NCI-H2029 (cell line): ENCODE data around the gene C1orf50.
A peak's percentile ranks its signal among the peaks of the same experiment; 100 is the strongest.
"Not testable (repeated sequence)": the region's sequence is repeated elsewhere in the genome, so short reads cannot be mapped to it uniquely, and the experiment has no call there.

Experiments
- DNase-seq: peaks from one replicate; lab custom pipeline; 2025; lab: John Stamatoyannopoulos, UW

C1orf50 gene

GRCh38 chr1:42766741-42767509 is at the start of gene C1orf50, which contains the start of gene P3H1:
TSS of gene C1orf50 (plus strand) at chr1:42767249. CDS start at chr1:42767312, 63 bp downstream.
TSS of gene P3H1 (minus strand) at chr1:42767028. CDS start at chr1:42766971, 57 bp downstream.
- peak; percentile 100 for DNase-seq

- no peak for DNase-seq
These were observed 46.2 kb upstream of the C1orf50 start for GRCh38 chr1:42720868-42721267.

- DNase-seq: no peak
These were observed 45.1 kb upstream of the C1orf50 start for GRCh38 chr1:42721926-42722325.

GRCh38 chr1:42722403-42722802 is 44.6 kb upstream of the C1orf50 start:
- DNase-seq: not testable (repeated sequence)

- DNase-seq: no peak
These were observed 43.5 kb upstream of the C1orf50 start for GRCh38 chr1:42723511-42723910.

GRCh38 chr1:42725820-42726219 is 41.2 kb upstream of the C1orf50 start:
- DNase-seq: not testable (repeated sequence)

- no peak for DNase-seq
These were observed 37.0 kb upstream of the C1orf50 start for GRCh38 chr1:42730002-42730401.

- peak; percentile 7 for DNase-seq
These were observed 36.1 kb upstream of the C1orf50 start for GRCh38 chr1:42730988-42731387.

- DNase-seq: no peak
These were observed 35.5 kb upstream of the C1orf50 start for GRCh38 chr1:42731585-42731984.

- no peak for DNase-seq
These were observed 34.8 kb upstream of the C1orf50 start for GRCh38 chr1:42732126-42732680.

GRCh38 chr1:42733415-42734200 is 33.4 kb upstream of the C1orf50 start:
- DNase-seq: no peak

GRCh38 chr1:42734201-42735035 is 32.6 kb upstream of the C1orf50 start:
- no peak for DNase-seq

GRCh38 chr1:42735056-42735455 is 32.0 kb upstream of the C1orf50 start:
- no peak for DNase-seq

GRCh38 chr1:42735477-42736105 is 31.5 kb upstream of the C1orf50 start:
- DNase-seq: no peak

- DNase-seq: no peak
These were observed 30.9 kb upstream of the C1orf50 start for GRCh38 chr1:42736152-42736551.

- DNase-seq: no peak
These were observed 30.4 kb upstream of the C1orf50 start for GRCh38 chr1:42736571-42737200.

- peak; percentile 96 for DNase-seq
These were observed 29.8 kb upstream of the C1orf50 start for GRCh38 chr1:42737257-42737656.

GRCh38 chr1:42737986-42738677 is 28.9 kb upstream of the C1orf50 start:
- DNase-seq: no peak

GRCh38 chr1:42738678-42739226 is 28.3 kb upstream of the C1orf50 start:
- no peak for DNase-seq
